Spleen (tissue), 11 donors: ENCODE measurements around the gene RIOK1. TPM values are rescaled to one million over a fixed set of nuclear protein-coding genes. Genes with fewer than 3 reads are reported as not detected.

Source experiments
- DNase-seq: peaks from one replicate; pipeline ENCODE4 v3.0.0-alpha.2; 2020
- H3K27ac ChIP-seq, 8 donors: fragments of 200-600 bp; sonication (generic) in 7 of 8; 1 replicate in 4 of 8; 2 replicates in 4 of 8; pipeline versions ENCODE4 v1.5.0 to v1.8.0; 2016 to 2021; ENCODE audit warnings: inconsistent platforms in 4 of 8, mild to moderate bottlenecking in 4 of 8, moderate library complexity in 1 of 8
- H3K27me3 ChIP-seq, 7 donors: fragments of 200-600 bp; sonication (generic) in 6 of 7; replicated peaks in 1 of 7; 1 replicate in 4 of 7; 2 replicates in 3 of 7; pipeline versions ENCODE4 v1.5.0 to v1.8.0; 2016 to 2021; ENCODE audit warnings: inconsistent platforms in 3 of 7, mild to moderate bottlenecking in 1 of 7
- H3K36me3 ChIP-seq, 6 donors: fragments of 200-600 bp; sonication (generic) in 5 of 6; 1 replicate in 4 of 6; 2 replicates in 2 of 6; pipeline versions ENCODE4 v1.5.0 to v1.8.0; 2016 to 2021; ENCODE audit warnings: inconsistent platforms in 2 of 6
- H3K4me1 ChIP-seq, 6 donors: fragments of 200-600 bp; sonication (generic) in 5 of 6; 1 replicate in 3 of 6; 2 replicates in 3 of 6; pipeline versions ENCODE4 v1.5.0 to v1.8.0; 2016 to 2021; ENCODE audit warnings: inconsistent platforms in 3 of 6
- H3K4me3 ChIP-seq, 8 donors: fragments of 200-600 bp; sonication (generic) in 7 of 8; 1 replicate in 4 of 8; 2 replicates in 4 of 8; pipeline versions ENCODE4 v1.5.0 to v1.8.0; 2016 to 2021; ENCODE audit warnings: inconsistent platforms in 4 of 8, mild to moderate bottlenecking in 4 of 8, moderate library complexity in 2 of 8
- H3K9me3 ChIP-seq, 8 donors: fragments of 200-600 bp; sonication (generic) in 7 of 8; 1 replicate in 4 of 8; 2 replicates in 4 of 8; pipeline versions ENCODE4 v1.5.0 to v1.8.0; 2016 to 2021; ENCODE audit warnings: inconsistent platforms in 4 of 8
- POLR2A ChIP-seq, 3 donors: fragments of 450-650 bp; IDR thresholded peaks; one replicate each; pipeline ENCODE4 v1.5.1; 2017; ENCODE audit warnings: antibody characterized with exemption in 3 of 3, mild to moderate bottlenecking in 1 of 3
- POLR2AphosphoS5 ChIP-seq, 3 donors: sonication (generic); formaldehyde crosslinking; IDR thresholded peaks; one replicate each; pipeline ENCODE4 v1.5.1; 2017; ENCODE audit warnings: antibody characterized with exemption in 3 of 3
- WGBS, 5 donors: extraction: QIAGEN DNeasy Blood & Tissue Kit in 3 of 5; methylation state at CpG; one replicate each; pipeline versions ENCODE4 v1.1.5 to v1.1.7; 2013 to 2018; 5-methylcytosine and 5-hydroxymethylcytosine counted together
- intact Hi-C: fragments of 100-400 bp; cut with DNase I; formaldehyde crosslinking; loops from one replicate; pipeline ENCODE4 v1.15.0; 2023; ENCODE audit warnings: low total_unique reads
- polyA plus RNA-seq, 3 donors: library from polyadenylated mRNA; stranded (reverse); fragments of 200-250 nt; gene quantifications; one replicate each; pipeline ENCODE4 v1.2.1, GENCODE V29; 2013
- total RNA-seq, 7 donors: library from RNA; depleted of rRNA in 3 of 7; stranded (reverse); fragments of >200 nt in 3 of 7; fragmentation: NEBNext Ultra II Directional in 4 of 7; extraction: Animal tissue kit (Norgen Biotek cat#: 25700) in 4 of 7; gene quantifications; one replicate each; pipeline versions ENCODE4 v1.1.0 to v1.2.1, GENCODE V29; 2016 to 2021
- TF ChIP-seq, protein P1 (sequence below), 11 experiments: fragments of 200-600 bp in 7 of 11; fragments of 450-650 bp in 4 of 11; sonication (generic) in 4 of 11; IDR thresholded peaks in 8 of 11; conservative IDR thresholded peaks in 3 of 11; 1 replicate in 7 of 11; 2 replicates in 4 of 11; pipeline versions ENCODE4 v1.4.0 to v1.8.0; 2016 to 2021; ENCODE audit warnings: antibody characterized with exemption in 11 of 11, inconsistent platforms in 4 of 11, mild to moderate bottlenecking in 1 of 11
- donor health status: healthy with polysubstance abuse.
- donor health status: DM: no; HTN: no; CAD: no; lungs with moderate emphysema.
- donor health status: DM: no; HTN: no; CAD: no.
- donor health status: Bipolar disorder and iron deficiency.
- donor health status: healthy.
- donor health status: DM: no; HTN: no; CAD: no.
- donor health status: DM: yes; HTN: yes; CAD: no.

The RIOK1 gene
- total and polyA plus RNA-seq, 10 donors: 12.7 to 26.6 (median 18.5) TPM

DNA sequence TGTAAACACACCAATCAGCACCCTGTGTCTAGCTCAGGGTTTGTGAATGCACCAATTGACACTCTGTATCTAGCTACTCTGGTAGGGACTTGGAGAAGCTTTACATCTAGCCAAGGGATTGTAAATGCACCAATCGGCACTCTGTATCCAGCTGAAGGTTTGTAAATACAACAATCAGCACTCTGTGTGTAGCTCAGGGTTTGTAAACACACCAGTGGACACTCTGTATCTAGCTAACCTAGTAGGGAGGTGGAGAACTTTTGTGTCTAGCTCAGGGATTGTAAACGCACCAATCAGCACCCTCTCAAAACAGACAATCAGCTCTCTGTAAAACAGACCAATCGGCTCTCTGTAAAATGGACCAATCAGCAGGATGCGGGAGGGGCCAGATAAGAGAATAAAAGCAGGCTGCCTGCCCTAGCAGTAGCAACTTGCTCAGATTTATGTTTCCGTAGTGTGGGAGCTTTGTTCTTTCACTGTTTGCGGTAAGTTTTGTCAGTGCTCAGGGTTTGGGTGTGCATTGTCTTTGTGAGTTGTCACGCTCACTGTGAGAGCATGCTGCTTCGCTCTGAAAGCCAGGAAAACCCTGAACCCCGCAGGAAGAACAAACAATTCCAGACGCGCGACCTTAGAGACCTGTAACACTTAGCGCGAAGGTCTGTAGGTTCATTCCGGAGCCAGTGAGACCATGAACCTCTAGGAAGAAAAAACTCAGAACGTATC lies 37.0 kb downstream of the RIOK1 start:
- WGBS, 5 donors: 66 to 78% (median 71%) methylated on average over 16 of the region's 16 CpGs
- Histone ChIP-seq H3K4me3 (no peak overlapping the region), H3K9me3 (no peaks in the 10 kb centered on the region), H3K36me3 (no peaks in the 10 kb centered on the region), H3K27me3 (peaks cover 0 to 4% (median 0%) of the 10 kb centered on the region in 7 donors), H3K27ac (peak overlapping the region in 7 of 8 donors; percentile 50 to 79 (median 58)), H3K4me1 (peaks cover 0 to 9% (median 8%) of the 10 kb centered on the region in 6 donors)
- TF ChIP-seq POLR2AphosphoS5 (IDR thresholded peaks at IDR 0.05): peak in 2 of 3 donors; percentile 47 to 92
- TF ChIP-seq POLR2A (IDR thresholded peaks at IDR 0.05): peak in 2 of 3 donors; percentile 27 to 44
- TF ChIP-seq, protein P1, sequence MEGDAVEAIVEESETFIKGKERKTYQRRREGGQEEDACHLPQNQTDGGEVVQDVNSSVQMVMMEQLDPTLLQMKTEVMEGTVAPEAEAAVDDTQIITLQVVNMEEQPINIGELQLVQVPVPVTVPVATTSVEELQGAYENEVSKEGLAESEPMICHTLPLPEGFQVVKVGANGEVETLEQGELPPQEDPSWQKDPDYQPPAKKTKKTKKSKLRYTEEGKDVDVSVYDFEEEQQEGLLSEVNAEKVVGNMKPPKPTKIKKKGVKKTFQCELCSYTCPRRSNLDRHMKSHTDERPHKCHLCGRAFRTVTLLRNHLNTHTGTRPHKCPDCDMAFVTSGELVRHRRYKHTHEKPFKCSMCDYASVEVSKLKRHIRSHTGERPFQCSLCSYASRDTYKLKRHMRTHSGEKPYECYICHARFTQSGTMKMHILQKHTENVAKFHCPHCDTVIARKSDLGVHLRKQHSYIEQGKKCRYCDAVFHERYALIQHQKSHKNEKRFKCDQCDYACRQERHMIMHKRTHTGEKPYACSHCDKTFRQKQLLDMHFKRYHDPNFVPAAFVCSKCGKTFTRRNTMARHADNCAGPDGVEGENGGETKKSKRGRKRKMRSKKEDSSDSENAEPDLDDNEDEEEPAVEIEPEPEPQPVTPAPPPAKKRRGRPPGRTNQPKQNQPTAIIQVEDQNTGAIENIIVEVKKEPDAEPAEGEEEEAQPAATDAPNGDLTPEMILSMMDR (IDR thresholded peaks at IDR 0.05 in 8 of 11, conservative IDR thresholded peaks at IDR 0.05 in 3 of 11): no peak
- intact Hi-C loops: no loop called here
- DNase-seq: no peak

DNA sequence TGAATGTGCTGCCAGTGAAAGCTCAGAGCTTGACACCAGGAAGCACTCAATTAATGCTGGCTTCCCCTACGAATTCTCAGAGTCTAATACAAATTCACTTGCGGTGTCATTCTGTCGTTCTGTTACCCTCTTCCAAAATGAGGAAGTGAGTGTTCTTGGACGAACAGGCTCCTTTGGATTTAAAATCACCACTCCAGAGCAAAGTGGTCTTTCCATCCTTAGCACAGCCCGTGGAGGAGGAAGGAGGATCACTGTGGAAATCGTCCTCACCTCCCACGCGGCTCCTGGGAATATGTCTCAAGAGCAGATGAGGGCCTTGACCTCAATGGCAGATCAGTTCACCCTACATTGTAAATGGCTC lies 41.7 kb downstream of the RIOK1 start:
- Histone ChIP-seq H3K4me1 (peaks cover 0 to 25% (median 15%) of the 10 kb centered on the region in 6 donors), H3K9me3 (peaks cover 0 to 11% (median 0%) of the 10 kb centered on the region in 8 donors), H3K27ac (no peak overlapping the region), H3K27me3 (peaks cover 0 to 6% (median 0%) of the 10 kb centered on the region in 7 donors), H3K36me3 (no peaks in the 10 kb centered on the region), H3K4me3 (no peak overlapping the region)
- 21 to 27% (median 24%) methylated on average over 8 of the region's 8 CpGs for WGBS, 5 donors
- no peak for DNase-seq
- intact Hi-C loops: no loop called here
- TF ChIP-seq POLR2AphosphoS5 (IDR thresholded peaks at IDR 0.05): no peak

DNA sequence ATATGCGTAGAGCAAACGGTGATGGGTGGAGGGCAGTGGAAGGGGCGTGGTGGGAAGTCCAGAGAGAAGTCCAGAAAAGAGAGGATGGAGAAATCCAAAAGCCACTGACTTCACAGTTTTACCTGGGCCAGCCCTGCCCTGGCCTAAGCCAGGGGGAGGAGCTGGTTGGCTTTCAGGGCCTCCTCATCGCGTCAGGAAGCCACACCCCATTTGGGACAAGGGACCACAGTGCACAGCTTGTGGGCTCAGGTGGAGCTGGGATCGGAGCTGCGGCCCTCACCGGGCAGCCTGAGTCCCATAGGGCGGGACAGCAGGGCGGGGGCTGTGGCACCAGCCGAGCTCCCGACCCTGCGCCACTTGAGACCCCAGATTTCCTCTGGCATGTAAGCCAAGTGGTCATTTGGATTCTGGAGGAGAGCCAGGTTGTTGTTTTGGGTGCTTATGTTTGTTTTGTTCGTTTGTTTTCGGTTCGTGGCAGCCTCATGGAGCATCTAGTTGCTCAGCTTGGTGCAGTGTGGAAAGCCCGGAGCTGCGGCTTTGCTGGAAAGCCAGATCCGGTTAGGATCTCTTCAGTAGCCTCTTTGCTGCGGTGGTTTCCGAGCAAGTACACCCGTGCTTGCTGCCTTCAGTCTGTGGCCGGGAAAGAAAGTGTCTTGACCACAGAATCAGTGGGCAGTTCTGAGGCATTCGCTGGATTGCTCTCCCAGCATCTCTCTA lies 42.2 kb downstream of the RIOK1 start:
- DNase-seq: no peak
- intact Hi-C loops: no loop called here
- Histone ChIP-seq H3K27me3 (peaks cover 0 to 6% (median 0%) of the 10 kb centered on the region in 7 donors), H3K36me3 (no peaks in the 10 kb centered on the region), H3K4me3 (peak overlapping the region in 1 of 8 donors; percentile 5), H3K27ac (no peak overlapping the region), H3K9me3 (peaks cover 0 to 15% (median 0%) of the 10 kb centered on the region in 8 donors), H3K4me1 (peaks cover 0 to 25% (median 15%) of the 10 kb centered on the region in 6 donors)
- whole genome bisulfite sequencing, 5 donors: 64 to 80% (median 68%) methylated on average over 23 to 24 of the region's 24 CpGs
- TF ChIP-seq POLR2AphosphoS5 (IDR thresholded peaks at IDR 0.05) (no peak), POLR2A (IDR thresholded peaks at IDR 0.05) (no peak)
- TF ChIP-seq, protein P1 (IDR thresholded peaks at IDR 0.05 in 8 of 11, conservative IDR thresholded peaks at IDR 0.05 in 3 of 11): no peak

DNA sequence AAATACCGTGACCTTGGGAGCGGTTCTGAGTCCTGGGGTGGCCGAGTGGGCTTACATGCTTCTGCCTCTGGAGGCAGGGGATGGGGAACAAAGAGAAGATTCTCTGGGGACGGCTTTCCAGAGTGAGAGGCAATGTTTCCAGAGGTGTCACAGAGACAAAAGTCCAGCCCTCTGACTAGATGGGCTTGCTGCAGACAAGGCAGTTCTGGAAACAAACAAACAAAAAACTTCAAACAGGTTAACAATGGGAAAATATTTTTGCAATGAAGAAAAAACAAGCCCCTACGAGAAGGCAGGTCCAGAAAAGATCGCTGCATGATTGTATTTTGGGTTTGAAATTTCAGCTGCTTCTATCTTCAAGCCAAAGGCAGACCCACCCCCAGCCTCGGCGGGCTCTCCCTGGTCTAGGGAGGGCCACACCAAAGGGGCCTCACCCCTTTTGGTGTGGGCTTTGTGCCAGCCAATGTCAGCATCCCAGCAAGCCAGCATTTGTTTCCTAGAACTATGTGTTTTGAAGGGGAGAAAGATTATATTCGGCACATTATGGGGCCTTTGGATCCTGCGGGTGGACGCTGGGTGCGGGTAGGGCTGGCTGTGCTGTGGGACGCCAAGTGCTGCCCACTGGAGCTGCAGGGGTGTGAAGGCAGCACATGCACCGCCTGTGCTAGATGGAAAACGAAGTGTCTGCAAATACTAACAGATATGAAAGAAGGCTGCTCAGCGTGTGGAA lies 42.9 kb downstream of the RIOK1 start:
- TF ChIP-seq, protein P1 (IDR thresholded peaks at IDR 0.05 in 8 of 11, conservative IDR thresholded peaks at IDR 0.05 in 3 of 11): no peak
- TF ChIP-seq POLR2AphosphoS5 (IDR thresholded peaks at IDR 0.05) (no peak), POLR2A (IDR thresholded peaks at IDR 0.05) (no peak)
- intact Hi-C loops: no loop called here
- DNase-seq: no peak
- Histone ChIP-seq H3K36me3 (no peaks in the 10 kb centered on the region), H3K27ac (no peak overlapping the region), H3K9me3 (peaks cover 0 to 15% (median 0%) of the 10 kb centered on the region in 8 donors), H3K4me3 (no peak overlapping the region), H3K27me3 (peaks cover 0 to 6% (median 0%) of the 10 kb centered on the region in 7 donors), H3K4me1 (peaks cover 0 to 25% (median 15%) of the 10 kb centered on the region in 6 donors)
- 81 to 88% (median 86%) methylated on average over 16 of the region's 16 CpGs for WGBS, 5 donors
